Ishikawa (cell line): ENCODE data around the gene TRMT61A.
A peak's percentile ranks its signal among the peaks of the same experiment; 100 is the strongest.

Experiments
- CEBPB ChIP-seq: IDR thresholded peaks from 2 replicates; pipeline ENCODE4 v1.6.1; 2012
- CREB1 ChIP-seq: IDR thresholded peaks from 2 replicates; pipeline ENCODE4 v1.6.1; 2012; ENCODE audit warnings: low read depth
- EGR1 ChIP-seq: IDR thresholded peaks from 2 replicates; pipeline ENCODE4 v1.6.1; 2012
- EP300 ChIP-seq: IDR thresholded peaks from 2 replicates; pipeline ENCODE4 v1.6.1; 2012; ENCODE audit warnings: borderline replicate concordance
- FOXM1 ChIP-seq: IDR thresholded peaks from 2 replicates; pipeline ENCODE4 v1.6.1; 2012; ENCODE audit warnings: low read depth, borderline replicate concordance
- MAX ChIP-seq: IDR thresholded peaks from 2 replicates; pipeline ENCODE4 v1.6.1; 2012
- NFIC ChIP-seq: IDR thresholded peaks from 2 replicates; pipeline ENCODE4 v1.6.1; 2012
- RAD21 ChIP-seq: IDR thresholded peaks from 2 replicates; pipeline ENCODE4 v1.6.1; 2012; ENCODE audit warnings: low read depth
- REST ChIP-seq: IDR thresholded peaks from 2 replicates; pipeline ENCODE4 v1.6.1; 2012; ENCODE audit warnings: low read depth, mild to moderate bottlenecking
- TAF1 ChIP-seq: IDR thresholded peaks from 2 replicates; pipeline ENCODE4 v1.6.1; 2012; ENCODE audit warnings: low read depth, mild to moderate bottlenecking
- TCF12 ChIP-seq: IDR thresholded peaks from 2 replicates; pipeline ENCODE4 v1.6.1; 2012; ENCODE audit warnings: low read depth
- TEAD4 ChIP-seq: IDR thresholded peaks from 2 replicates; pipeline ENCODE4 v1.6.1; 2012
- YY1 ChIP-seq: IDR thresholded peaks from 2 replicates; pipeline ENCODE4 v1.6.1; 2012; ENCODE audit warnings: low read depth
- ZBTB7A ChIP-seq: IDR thresholded peaks from 2 replicates; pipeline ENCODE4 v1.6.1; 2012; ENCODE audit warnings: low read depth
- TF ChIP-seq, protein P1 (sequence below): IDR thresholded peaks from 2 replicates; pipeline ENCODE4 v1.6.1; 2012

TRMT61A gene

GRCh38 chr14:103555559-103556337 is 26.8 kb downstream of the TRMT61A start:
- no peak for TF ChIP-seq MAX
- TF ChIP-seq YY1: no peak
- TF ChIP-seq RAD21: no peak
- no peak for TF ChIP-seq CREB1
- TF ChIP-seq TAF1: no peak
- no peak for TF ChIP-seq NFIC
- TF ChIP-seq, protein P1, sequence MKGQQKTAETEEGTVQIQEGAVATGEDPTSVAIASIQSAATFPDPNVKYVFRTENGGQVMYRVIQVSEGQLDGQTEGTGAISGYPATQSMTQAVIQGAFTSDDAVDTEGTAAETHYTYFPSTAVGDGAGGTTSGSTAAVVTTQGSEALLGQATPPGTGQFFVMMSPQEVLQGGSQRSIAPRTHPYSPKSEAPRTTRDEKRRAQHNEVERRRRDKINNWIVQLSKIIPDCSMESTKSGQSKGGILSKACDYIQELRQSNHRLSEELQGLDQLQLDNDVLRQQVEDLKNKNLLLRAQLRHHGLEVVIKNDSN: no peak
- no peak for TF ChIP-seq EP300
- TF ChIP-seq TEAD4: no peak
- no peak for TF ChIP-seq EGR1

- TF ChIP-seq TEAD4 (no peak), CREB1 (no peak), TCF12 (no peak), EP300 (no peak), MAX (no peak), NFIC (no peak), RAD21 (no peak), CEBPB (no peak), YY1 (no peak), ZBTB7A (no peak), EGR1 (no peak), FOXM1 (no peak), REST (no peak), TAF1 (no peak)
- TF ChIP-seq, protein P1: no peak
Measured at GRCh38 chr14:103556946-103557758, 28.2 kb downstream of the TRMT61A start.

DNA sequence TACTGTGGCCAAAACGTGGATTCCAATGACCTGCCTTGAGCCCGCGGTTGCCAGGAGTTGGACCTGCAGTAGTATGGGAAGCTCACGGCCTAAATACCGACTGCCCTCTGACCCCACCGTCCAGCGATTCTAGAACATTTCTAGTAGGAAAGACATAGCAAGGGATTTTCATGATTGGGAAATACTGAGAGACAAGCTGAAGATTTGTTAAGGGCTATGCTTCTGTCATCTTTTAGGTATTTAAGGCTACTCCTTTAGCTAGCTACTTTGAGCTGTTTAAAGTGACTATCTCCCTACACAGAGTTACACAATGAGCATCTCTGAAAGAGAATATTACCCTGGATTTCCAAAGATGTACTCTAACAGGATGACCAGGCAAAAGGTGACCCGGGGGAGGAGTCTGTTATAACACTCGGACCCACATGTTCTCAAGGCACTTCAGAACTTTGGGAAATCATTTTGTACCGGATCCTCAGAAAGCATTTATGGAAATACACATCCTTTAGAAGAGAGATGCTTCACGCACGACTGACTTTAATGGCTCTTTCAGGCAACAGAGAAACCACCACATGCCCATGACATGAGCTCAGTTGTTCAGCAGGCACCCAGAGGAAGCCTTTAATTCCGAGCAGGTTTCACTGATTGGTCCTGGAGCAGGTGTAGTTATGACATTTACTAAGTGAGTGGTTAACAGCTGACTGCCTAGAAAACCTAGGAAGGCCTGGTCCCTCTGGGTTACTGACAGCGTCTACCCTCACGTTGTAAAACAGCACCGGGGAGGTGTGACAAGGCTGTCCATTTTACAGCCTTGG is 29.3 kb downstream of the TRMT61A start:
- TF ChIP-seq CREB1 (peak; percentile 23; the same call in 1 of the 2 replicates), MAX (peak; percentile 81), CEBPB (0 out of 2 replicates have a peak, but pooled peaks have one; percentile 3), EGR1 (no peak), NFIC (0 out of 2 replicates have a peak, but pooled peaks have one; percentile 21), REST (no peak), TEAD4 (peak; percentile 76), EP300 (peak; percentile 60; the same call in 1 of the 2 replicates), TCF12 (peak; percentile 82)
- TF ChIP-seq, protein P1: peak; percentile 33

- no peak for TF ChIP-seq CREB1
- TF ChIP-seq, protein P1: no peak
- TF ChIP-seq YY1: no peak
Measured at GRCh38 chr14:103559766-103560165, 30.8 kb downstream of the TRMT61A start.
